Activated naive CD8-positive, alpha-beta T cell treated with anti-CD3 and anti-CD28 coated beads, Interleukin-2, amount 50 U/mL, for 24 hours (primary cell): ENCODE data around the gene IRF2BPL.
"Not testable (repeated sequence)": the region's sequence is repeated elsewhere in the genome, so short reads cannot be mapped to it uniquely, and the experiment has no call there.

Source experiments
- ATAC-seq: fragments of 150-1000 bp; cut with Tn5 transposase; one replicate; pipeline ENCODE4 v1.10.0; 2021
- DNase-seq: peaks from one replicate; pipeline ENCODE4 v3.0.0; 2021
- H3K27ac Mint-ChIP-seq: one replicate; pipeline ENCODE4 v1.8.0; 2021; ENCODE audit warnings: mild to moderate bottlenecking, mixed read lengths
- H3K27me3 Mint-ChIP-seq: one replicate; pipeline ENCODE4 v1.8.0; 2021; ENCODE audit warnings: mixed read lengths
- H3K36me3 Mint-ChIP-seq: one replicate; pipeline ENCODE4 v1.8.0; 2021; ENCODE audit warnings: low read depth, mixed read lengths
- H3K4me1 Mint-ChIP-seq: one replicate; pipeline ENCODE4 v1.8.0; 2021; ENCODE audit warnings: mixed read lengths
- H3K4me3 Mint-ChIP-seq: one replicate; pipeline ENCODE4 v1.8.0; 2021; ENCODE audit warnings: mild to moderate bottlenecking, moderate library complexity, mixed read lengths
- H3K9me3 Mint-ChIP-seq: one replicate; pipeline ENCODE4 v1.8.0; 2021; ENCODE audit warnings: mixed read lengths

IRF2BPL gene

GRCh38 chr14:77032491-77032843 is 4.0 kb upstream of the IRF2BPL start:
- DNase-seq: no peak
- Mint-ChIP-seq H3K27me3 (peaks cover 2% of the 10 kb centered on the region), H3K27ac (peak overlapping the region; percentile 92), H3K4me1 (peaks cover 71% of the 10 kb centered on the region), H3K36me3 (no peaks in the 10 kb centered on the region), H3K9me3 (no peaks in the 10 kb centered on the region), H3K4me3 (peak overlapping the region; percentile 88)
- ATAC-seq: no peak

DNA sequence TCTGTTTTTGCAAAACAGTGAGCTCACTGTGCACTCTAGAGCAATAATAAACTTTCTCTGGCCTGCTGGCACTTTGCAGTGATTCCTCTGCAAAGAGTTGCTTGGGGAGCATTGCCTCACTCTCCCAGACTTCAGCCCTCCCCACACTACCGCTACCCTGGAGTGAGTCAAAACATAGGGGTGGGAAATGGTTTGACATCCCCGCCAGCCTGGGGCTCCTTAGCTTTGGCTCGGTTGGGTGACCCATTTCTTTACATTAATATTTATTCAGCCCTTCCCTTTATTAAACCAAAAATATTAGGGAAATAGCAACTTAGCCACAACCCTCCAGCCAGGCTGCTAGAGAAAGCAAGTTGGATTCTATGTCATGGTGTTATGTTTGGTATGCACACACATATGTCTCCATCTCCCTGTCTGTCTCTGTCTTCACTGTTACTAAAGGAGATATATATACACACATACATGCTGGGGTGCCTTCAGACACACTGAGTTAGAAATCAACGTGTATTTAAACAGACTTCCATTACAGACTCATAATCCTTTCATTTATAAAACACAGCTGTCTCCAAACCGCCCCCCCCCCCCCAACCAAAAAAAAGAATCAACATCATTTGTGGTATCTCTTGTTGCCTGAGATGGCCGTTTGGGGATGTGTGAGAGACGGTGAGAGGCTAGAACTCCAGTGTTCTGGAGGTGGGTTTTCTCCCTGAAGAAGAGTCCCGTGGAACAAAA is 3.4 kb upstream of the IRF2BPL start:
- Mint-ChIP-seq H3K4me1 (peaks cover 66% of the 10 kb centered on the region), H3K9me3 (no peaks in the 10 kb centered on the region), H3K27ac (peak overlapping the region; percentile 92), H3K27me3 (peaks cover 2% of the 10 kb centered on the region), H3K4me3 (peak overlapping the region; percentile 88), H3K36me3 (no peaks in the 10 kb centered on the region)
- ATAC-seq: no peak
- no peak for DNase-seq

GRCh38 chr14:77027538-77028383 is 747 bp downstream of the IRF2BPL start:
- DNase-seq: peak; percentile 73
- Mint-ChIP-seq H3K4me3 (peak overlapping the region; percentile 87), H3K36me3 (peaks cover 23% of the 10 kb centered on the region), H3K27ac (peak overlapping the region; percentile 3), H3K4me1 (peaks cover 67% of the 10 kb centered on the region), H3K27me3 (peaks cover 2% of the 10 kb centered on the region), H3K9me3 (no peaks in the 10 kb centered on the region)
- peak; percentile 33 for ATAC-seq

DNA sequence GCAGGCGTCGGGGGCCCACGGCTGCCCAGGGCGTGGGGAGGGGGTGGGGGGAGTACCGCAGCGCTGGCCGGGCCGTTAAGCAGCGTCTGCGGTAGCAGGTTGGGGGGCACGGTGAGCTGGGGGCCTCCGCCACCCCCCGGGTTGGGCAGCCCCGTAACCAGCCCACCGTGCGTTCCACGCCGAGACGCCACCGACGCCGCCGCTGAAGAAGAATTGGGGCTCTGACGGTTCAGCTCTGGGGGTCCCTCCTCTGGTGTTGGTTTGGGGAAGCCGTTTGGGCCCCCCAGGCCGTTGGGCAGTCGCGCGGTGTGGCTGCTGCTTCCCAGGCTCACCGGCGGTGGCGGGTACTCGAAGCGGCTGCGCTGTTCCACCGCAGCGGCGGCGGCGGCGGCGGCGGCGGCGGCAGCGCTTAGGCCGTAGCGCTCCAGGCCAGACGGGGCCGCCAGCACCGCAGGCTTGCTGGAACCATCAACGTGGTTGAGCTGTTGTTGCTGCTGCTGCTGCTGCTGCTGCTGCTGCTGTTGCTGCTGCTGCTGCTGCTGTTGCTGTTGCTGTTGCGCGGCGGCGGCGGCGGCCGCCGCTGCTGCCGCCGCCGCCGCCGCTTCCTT is 1.5 kb downstream of the IRF2BPL start:
- Mint-ChIP-seq H3K27me3 (peaks cover 2% of the 10 kb centered on the region), H3K4me3 (peak overlapping the region; percentile 87), H3K36me3 (peaks cover 23% of the 10 kb centered on the region), H3K4me1 (peaks cover 67% of the 10 kb centered on the region), H3K27ac (no peak overlapping the region), H3K9me3 (no peaks in the 10 kb centered on the region)
- no peak for ATAC-seq
- peak; percentile 48 for DNase-seq

GRCh38 chr14:77026166-77026929 is 2.2 kb downstream of the IRF2BPL start:
- DNase-seq (no peak), ATAC-seq (no peak)
- Mint-ChIP-seq H3K36me3 (peaks cover 23% of the 10 kb centered on the region), H3K27ac (peak overlapping the region; percentile 35), H3K9me3 (no peaks in the 10 kb centered on the region), H3K27me3 (peaks cover 2% of the 10 kb centered on the region), H3K4me1 (peaks cover 67% of the 10 kb centered on the region), H3K4me3 (peak overlapping the region; percentile 79)

DNA sequence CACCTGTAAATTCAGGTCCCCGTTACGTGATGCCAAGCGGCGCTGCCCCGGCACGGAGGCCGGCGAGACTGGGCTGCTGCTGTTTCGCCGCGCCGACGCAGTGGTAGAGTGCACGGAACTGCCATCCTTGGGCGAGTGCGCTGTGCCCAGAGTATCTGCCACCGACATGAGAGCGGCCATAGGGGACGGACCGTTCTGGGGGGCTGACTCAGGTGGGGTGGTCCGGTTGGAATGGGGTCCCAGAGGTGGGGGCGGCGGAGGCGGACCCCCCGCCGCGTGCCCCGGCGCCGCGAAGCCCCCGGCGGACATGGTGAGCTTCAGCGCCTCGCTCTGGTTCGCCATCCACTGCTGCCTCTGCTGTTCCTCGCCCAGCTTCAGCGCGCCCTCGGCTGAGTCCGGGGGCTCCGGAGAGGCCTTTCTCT is 2.8 kb downstream of the IRF2BPL start:
- H3K36me3 Mint-ChIP-seq: peaks cover 23% of the 10 kb centered on the region
- no peak overlapping the region for H3K27ac Mint-ChIP-seq
- no peak for DNase-seq
- peaks cover 65% of the 10 kb centered on the region for H3K4me1 Mint-ChIP-seq
- peak overlapping the region; percentile 81 for H3K4me3 Mint-ChIP-seq
- H3K27me3 Mint-ChIP-seq: peaks cover 2% of the 10 kb centered on the region
- no peak for ATAC-seq
- no peaks in the 10 kb centered on the region for H3K9me3 Mint-ChIP-seq

DNA sequence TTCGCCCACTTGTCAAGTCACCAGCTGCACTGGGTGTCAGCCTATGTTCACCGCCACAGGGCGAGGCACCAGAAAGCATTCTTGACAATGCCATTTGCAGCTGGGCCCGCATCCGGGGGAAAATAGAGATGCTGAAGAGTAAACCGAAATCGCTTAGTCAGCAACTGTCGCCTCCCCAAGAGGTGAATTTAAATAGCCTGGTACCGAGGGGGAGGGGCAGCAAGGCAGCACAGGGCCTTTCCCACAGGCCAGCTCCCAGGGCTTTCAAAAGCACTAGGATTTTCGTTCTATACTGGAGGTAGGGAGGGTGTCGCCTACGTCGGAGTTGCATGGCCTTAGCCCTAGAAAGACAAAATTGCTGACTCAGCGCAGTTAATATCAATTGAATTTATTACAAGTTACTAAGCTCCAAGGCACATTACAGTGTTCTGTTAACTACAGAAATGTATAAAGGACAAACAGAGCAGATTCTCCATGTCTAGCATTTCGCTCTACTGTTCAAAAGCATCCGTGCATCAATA is 4.3 kb downstream of the IRF2BPL start:
- Mint-ChIP-seq H3K4me3 (peak overlapping the region; percentile 81), H3K27ac (peak overlapping the region; percentile 77), H3K4me1 (peaks cover 56% of the 10 kb centered on the region), H3K9me3 (no peaks in the 10 kb centered on the region), H3K36me3 (peaks cover 23% of the 10 kb centered on the region), H3K27me3 (peaks cover 2% of the 10 kb centered on the region)
- ATAC-seq: no peak
- peak; percentile 57 for DNase-seq

GRCh38 chr14:77023001-77023996 is 5.2 kb downstream of the IRF2BPL start:
- Mint-ChIP-seq H3K27ac (peak overlapping the region; percentile 73), H3K4me3 (peak overlapping the region; percentile 58), H3K4me1 (peaks cover 50% of the 10 kb centered on the region), H3K9me3 (no peaks in the 10 kb centered on the region), H3K27me3 (no peaks in the 10 kb centered on the region), H3K36me3 (peaks cover 23% of the 10 kb centered on the region)
- peak; percentile 41 for ATAC-seq
- peak; percentile 46 for DNase-seq

GRCh38 chr14:77022236-77022852 is 6.2 kb downstream of the IRF2BPL start:
- no peaks in the 10 kb centered on the region for H3K27me3 Mint-ChIP-seq
- peak overlapping the region; percentile 73 for H3K27ac Mint-ChIP-seq
- H3K9me3 Mint-ChIP-seq: no peaks in the 10 kb centered on the region
- peak overlapping the region; percentile 58 for H3K4me3 Mint-ChIP-seq
- H3K36me3 Mint-ChIP-seq: peaks cover 23% of the 10 kb centered on the region
- no peak for DNase-seq
- H3K4me1 Mint-ChIP-seq: peaks cover 50% of the 10 kb centered on the region
- ATAC-seq: peak; percentile 42

- H3K4me1 Mint-ChIP-seq: peaks cover 48% of the 10 kb centered on the region
- ATAC-seq, H3K27me3 Mint-ChIP-seq, H3K4me3 Mint-ChIP-seq, H3K9me3 Mint-ChIP-seq, DNase-seq, H3K27ac Mint-ChIP-seq: not testable (repeated sequence)
- H3K36me3 Mint-ChIP-seq: peaks cover 20% of the 10 kb centered on the region
These were observed 7.1 kb downstream of the IRF2BPL start for GRCh38 chr14:77021424-77021823.

DNA sequence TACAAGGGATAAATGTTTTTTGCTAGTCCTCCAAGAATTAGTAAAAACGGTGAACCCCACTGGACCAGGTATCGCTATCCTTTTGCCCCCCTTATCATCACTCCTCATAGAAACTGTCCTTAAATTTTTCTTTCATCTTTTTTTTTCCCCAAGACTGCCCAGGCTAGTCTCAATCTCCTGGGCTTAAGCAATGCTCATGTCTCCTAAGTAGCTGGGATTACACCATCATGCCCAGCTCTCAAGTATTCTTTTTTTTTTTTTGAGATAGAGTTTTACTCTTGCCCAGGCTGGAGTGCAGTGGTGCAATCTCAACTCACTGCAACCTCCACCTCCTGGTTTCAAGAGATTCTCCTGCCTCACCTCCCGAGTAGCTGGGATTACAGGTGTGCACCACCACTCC is 9.7 kb downstream of the IRF2BPL start:
- H3K36me3 Mint-ChIP-seq: peaks cover 4% of the 10 kb centered on the region
- H3K4me1 Mint-ChIP-seq: peaks cover 26% of the 10 kb centered on the region
- no peaks in the 10 kb centered on the region for H3K27me3 Mint-ChIP-seq
- ATAC-seq (no peak), DNase-seq (no peak)
- no peak overlapping the region for H3K4me3 Mint-ChIP-seq
- no peak overlapping the region for H3K27ac Mint-ChIP-seq
- no peaks in the 10 kb centered on the region for H3K9me3 Mint-ChIP-seq

GRCh38 chr14:77017666-77018065 is 10.8 kb downstream of the IRF2BPL start:
- ATAC-seq (no peak), DNase-seq (no peak)
- Mint-ChIP-seq H3K4me3 (no peak overlapping the region), H3K27me3 (no peaks in the 10 kb centered on the region), H3K36me3 (no peaks in the 10 kb centered on the region), H3K4me1 (peaks cover 15% of the 10 kb centered on the region), H3K9me3 (no peaks in the 10 kb centered on the region), H3K27ac (no peak overlapping the region)

DNA sequence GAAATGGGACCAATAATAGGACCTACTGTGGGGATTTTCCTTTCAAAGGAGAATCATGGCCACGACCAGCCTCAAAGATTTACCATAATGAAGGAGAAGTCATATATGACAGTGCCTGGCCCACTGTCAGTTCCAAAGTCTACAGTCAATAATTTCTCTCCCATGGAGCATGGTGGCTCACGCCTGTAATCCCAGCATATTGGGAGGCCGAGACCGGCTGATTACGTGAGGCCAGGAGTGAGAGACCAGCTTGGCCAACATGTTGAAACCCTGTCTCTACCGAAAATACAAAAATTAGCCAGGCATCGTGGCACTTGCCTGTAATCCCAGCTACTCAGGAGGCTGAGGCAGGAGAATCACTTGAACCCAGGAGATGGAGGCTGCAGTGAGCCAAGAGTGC is 13.8 kb downstream of the IRF2BPL start:
- ATAC-seq (no peak), DNase-seq (no peak)
- no peaks in the 10 kb centered on the region for H3K36me3 Mint-ChIP-seq
- H3K9me3 Mint-ChIP-seq: no peaks in the 10 kb centered on the region
- H3K4me3 Mint-ChIP-seq: no peak overlapping the region
- H3K27ac Mint-ChIP-seq: no peak overlapping the region
- no peaks in the 10 kb centered on the region for H3K27me3 Mint-ChIP-seq
- peaks cover 4% of the 10 kb centered on the region for H3K4me1 Mint-ChIP-seq
